HG02610 (cell line): ENCODE measurements around the gene HDHD5.

ENCODE experiments used
- ATAC-seq: cut with Tn5 transposase; IDR thresholded peaks from one replicate; pipeline ENCODE4 v1.9.1; 2021; ENCODE audit warnings: mild to moderate bottlenecking, moderate library complexity; ENCODE audit not compliant: unreplicated experiment

Gene HDHD5

GRCh38 chr22:17108256-17109112, 50.6 kb downstream of the HDHD5 start:
- no peak for ATAC-seq

DNA sequence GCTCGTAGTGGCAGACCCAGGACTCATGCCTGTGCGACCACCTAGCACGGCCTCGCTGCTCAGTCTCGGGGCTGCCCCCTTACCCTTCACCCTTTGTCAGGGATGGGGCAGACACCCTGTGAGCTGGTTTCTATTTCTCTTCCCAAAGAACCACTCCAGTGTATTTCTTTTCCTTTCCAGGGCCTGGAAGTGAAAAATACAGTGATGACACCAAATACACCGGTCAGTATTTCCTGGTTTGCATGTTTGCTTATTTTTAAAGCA, 51.6 kb downstream of the HDHD5 start:
- no peak for ATAC-seq

GRCh38 chr22:17106785-17107546, 52.1 kb downstream of the HDHD5 start:
- ATAC-seq: no peak

- ATAC-seq: no peak
These were observed 52.8 kb downstream of the HDHD5 start for GRCh38 chr22:17106161-17106784.

GRCh38 chr22:17105143-17106129, 53.6 kb downstream of the HDHD5 start:
- no peak for ATAC-seq

DNA sequence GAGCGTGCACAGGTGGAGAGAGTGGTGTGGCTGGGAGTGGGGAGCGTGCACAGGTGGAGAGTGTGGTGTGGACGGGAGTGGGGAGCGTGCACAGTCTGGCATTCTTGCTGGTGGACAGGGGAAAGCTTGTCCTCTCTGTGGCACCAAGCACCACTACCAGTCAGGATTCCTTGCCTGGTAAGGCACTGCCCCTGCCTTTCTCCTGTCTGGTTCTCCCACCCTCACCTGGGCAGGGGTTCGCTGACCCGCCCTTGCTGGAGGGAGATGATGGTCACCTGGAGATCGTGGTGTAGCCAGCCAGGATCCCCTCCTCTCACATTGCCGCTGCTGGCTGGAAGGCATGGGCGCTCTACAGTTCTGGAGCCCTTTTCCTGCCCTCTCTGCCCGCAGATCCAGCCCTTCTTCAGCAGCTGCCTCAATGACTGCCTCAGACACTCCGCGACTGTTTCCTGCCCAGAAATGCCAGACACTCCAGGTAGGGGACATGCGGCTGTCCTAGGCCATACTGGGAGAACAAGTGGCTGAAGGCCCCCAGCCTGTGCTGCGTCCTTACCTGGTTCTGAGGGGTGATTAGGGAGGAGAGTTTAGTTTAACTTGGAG, 54.6 kb downstream of the HDHD5 start:
- ATAC-seq: no peak

DNA sequence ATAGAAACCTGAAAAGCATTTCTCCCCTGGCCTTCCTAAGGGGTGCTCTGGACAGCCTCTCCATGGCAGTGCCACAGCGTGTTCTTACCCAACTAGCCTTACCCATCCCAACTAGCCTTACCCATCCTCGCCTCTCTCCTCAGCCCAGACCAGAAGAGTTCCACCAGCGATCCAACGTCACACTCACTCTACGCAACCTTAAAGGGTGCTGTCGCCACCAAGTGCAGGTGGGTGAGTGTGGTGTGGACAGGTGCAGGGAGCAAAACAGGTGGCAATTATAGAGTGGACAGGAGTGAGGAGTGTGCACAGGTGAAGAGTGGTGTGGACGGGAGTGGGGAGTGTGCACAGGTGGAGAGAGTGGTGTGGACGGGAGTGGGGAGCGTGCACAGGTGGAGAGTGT, 55.7 kb downstream of the HDHD5 start:
- no peak for ATAC-seq

DNA sequence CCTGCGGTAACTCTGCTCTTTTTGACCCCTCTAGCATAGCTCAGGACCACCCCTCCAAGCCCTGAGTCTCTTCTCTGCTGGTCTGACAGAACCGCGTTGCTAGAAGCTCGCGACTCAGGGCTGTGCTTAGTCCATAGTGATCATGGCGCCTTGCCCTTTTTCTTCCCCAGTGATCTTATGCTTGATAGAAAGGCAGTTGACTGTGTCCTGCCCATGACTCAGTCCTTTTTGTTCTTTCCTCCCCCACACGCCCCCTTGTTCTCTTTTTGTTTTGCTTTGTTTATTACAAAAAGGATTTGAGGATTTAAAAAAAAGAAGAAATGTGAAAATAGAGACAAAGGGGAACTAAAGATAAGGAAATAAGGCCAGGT, 56.8 kb downstream of the HDHD5 start:
- no peak for ATAC-seq

DNA sequence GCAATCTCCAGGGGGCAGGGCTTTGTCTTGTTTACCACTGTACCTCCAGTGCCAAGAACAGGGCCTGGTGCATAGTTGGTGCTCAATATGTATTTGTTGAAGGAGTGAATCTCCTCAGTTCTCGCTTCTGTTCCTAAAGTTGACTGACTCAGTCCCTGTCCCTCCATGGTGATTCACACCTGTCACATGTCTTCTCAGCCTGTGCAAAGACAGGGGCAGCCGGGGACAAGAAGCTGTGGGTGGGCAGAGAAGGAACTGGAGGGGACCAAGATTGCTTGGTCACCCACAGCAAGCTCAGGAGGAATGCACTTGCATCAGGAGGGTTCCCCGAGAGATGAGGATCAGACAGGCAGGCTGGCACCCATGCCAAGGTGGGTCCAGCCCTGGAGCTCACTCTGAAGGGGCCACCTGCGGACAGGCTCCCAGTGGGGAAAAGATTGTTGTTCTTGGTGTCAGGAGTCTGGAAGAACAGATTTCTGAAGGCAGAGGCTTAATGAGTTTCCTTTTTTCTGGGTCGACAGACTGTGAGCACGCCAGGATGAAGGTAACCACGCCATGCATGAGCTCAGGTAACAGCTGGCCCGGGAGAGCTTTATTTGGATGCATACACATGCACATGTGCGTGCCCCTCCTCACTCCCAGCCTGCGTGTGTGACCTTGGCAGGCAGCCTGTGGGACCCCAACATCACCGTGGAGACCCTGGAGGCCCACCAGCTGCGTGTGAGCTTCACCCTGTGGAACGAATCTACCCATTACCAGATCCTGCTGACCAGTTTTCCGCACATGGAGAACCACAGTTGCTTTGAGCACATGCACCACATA, 57.4 kb downstream of the HDHD5 start:
- no peak for ATAC-seq

- no peak for ATAC-seq
These were observed 58.5 kb downstream of the HDHD5 start for GRCh38 chr22:17100621-17101020.

- no peak for ATAC-seq
These were observed 60.7 kb downstream of the HDHD5 start for GRCh38 chr22:17098379-17098819.

GRCh38 chr22:17097701-17098100, 61.4 kb downstream of the HDHD5 start:
- no peak for ATAC-seq

- ATAC-seq: no peak
These were observed 62.0 kb downstream of the HDHD5 start for GRCh38 chr22:17097062-17097461.

DNA sequence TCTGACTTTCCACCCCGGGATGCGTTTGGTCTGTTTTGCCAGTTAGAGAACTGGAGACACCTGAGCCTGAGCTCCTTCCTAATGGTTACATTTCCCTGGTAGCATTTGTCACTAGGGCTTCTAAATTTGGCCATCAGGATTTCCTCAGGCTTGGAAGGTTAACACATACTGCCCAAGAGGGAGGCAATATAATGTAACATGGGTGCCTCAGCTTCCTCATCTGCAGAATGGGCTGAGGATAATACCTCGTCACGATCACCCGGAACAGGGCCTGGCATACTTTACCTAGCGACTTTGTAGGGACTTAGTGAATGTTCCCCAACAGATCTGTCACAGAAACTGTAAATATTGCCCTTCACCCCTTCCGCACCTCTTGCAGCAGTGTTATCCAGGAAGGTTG, 63.0 kb downstream of the HDHD5 start:
- no peak for ATAC-seq

DNA sequence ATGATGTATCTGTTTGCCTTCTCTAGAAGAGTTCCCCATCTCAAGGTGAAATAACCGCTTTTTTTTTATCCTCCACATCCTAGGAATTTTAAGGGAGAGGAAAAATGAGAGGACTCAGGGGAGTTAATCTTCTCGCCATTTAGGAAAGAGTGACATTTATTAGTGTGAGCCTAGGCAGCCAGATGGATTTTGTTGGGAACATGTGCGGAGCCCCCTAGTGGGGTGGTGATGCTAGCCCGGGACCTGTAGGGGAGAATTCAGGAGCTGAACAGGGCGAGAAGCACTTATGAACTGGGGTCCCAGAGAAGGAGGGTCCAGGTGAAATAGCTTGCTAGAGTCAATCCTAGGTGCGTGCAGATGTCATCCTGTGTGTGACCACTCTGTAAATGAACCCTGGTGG, 63.5 kb downstream of the HDHD5 start:
- no peak for ATAC-seq

GRCh38 chr22:17093081-17093480, 66.0 kb downstream of the HDHD5 start:
- no peak for ATAC-seq

GRCh38 chr22:17091851-17092250, 67.2 kb downstream of the HDHD5 start:
- no peak for ATAC-seq

DNA sequence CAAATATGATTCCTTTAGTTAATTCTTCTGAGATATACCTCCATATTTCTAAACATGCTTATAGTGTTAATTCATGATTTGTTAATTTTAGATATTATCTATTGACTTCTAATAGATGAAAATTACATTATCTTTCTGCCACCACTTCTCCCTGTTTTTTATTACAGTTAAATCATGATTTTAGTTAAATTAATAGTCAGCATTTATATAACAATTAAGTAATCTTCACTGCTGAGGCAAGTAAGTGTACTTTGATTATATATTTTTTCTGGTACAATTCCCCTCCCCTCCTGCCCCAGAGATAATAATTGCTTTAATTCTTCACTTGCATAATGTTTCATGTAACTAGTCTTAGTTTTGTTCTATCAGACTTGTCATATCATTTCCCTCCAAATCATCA, 68.5 kb downstream of the HDHD5 start:
- ATAC-seq: no peak
